T-helper 2 cell treated with Interferon-gamma antibody and Interleukin-4, amounts not matched to agents 5 μg/mL and 100 μg/mL, for 36 hours (primary cell): ENCODE data around the gene MAGEB16.

ENCODE experiments used
- DNase-seq: peaks from one replicate; pipeline ENCODE4 v3.0.0; 2021; ENCODE audit warnings: low spot score
- H3K27ac Mint-ChIP-seq: one replicate; pipeline ENCODE4 v1.8.0; 2021; ENCODE audit warnings: mild to moderate bottlenecking, mixed read lengths
- H3K27me3 Mint-ChIP-seq: one replicate; pipeline ENCODE4 v1.8.0; 2021; ENCODE audit warnings: low read depth, mixed read lengths
- H3K36me3 Mint-ChIP-seq: one replicate; pipeline ENCODE4 v1.8.0; 2021; ENCODE audit warnings: low read depth, mixed read lengths
- H3K4me1 Mint-ChIP-seq: one replicate; pipeline ENCODE4 v1.8.0; 2021; ENCODE audit warnings: low read depth, mixed read lengths
- H3K4me3 Mint-ChIP-seq: one replicate; pipeline ENCODE4 v1.8.0; 2022; ENCODE audit warnings: mild to moderate bottlenecking, moderate library complexity, mixed read lengths
- H3K9me3 Mint-ChIP-seq: one replicate; pipeline ENCODE4 v1.8.0; 2021; ENCODE audit warnings: mixed read lengths

The MAGEB16 gene

GRCh38 chrX:35798042-35798441 is at the start of gene MAGEB16:
MAGEB16 (plus strand) TSS chrX:35798342; CDS start chrX:35802197, 3,855 bp downstream.
- H3K9me3 Mint-ChIP-seq = no peaks in the 10 kb centered on the region
- no peaks in the 10 kb centered on the region for H3K27me3 Mint-ChIP-seq
- H3K27ac Mint-ChIP-seq = no peak within 1 kb of the TSS
- no peak for DNase-seq
- no peak within 1 kb of the TSS for H3K4me3 Mint-ChIP-seq
- no peaks in the 10 kb centered on the region for H3K36me3 Mint-ChIP-seq
- H3K4me1 Mint-ChIP-seq = no peaks in the 10 kb centered on the region

- no peaks in the 10 kb centered on the region for H3K36me3 Mint-ChIP-seq
- no peaks in the 10 kb centered on the region for H3K9me3 Mint-ChIP-seq
- H3K4me3 Mint-ChIP-seq = no peak overlapping the region
- H3K27ac Mint-ChIP-seq = no peak overlapping the region
- H3K27me3 Mint-ChIP-seq = no peaks in the 10 kb centered on the region
- H3K4me1 Mint-ChIP-seq = no peaks in the 10 kb centered on the region
- no peak for DNase-seq
Observed at GRCh38 chrX:35773958-35774564, 24.1 kb upstream of the MAGEB16 start.

GRCh38 chrX:35785075-35785474 is 13.1 kb upstream of the MAGEB16 start:
- H3K36me3 Mint-ChIP-seq = no peaks in the 10 kb centered on the region
- DNase-seq = no peak
- H3K4me1 Mint-ChIP-seq = no peaks in the 10 kb centered on the region
- H3K27ac Mint-ChIP-seq = no peak overlapping the region
- H3K27me3 Mint-ChIP-seq = no peaks in the 10 kb centered on the region
- no peak overlapping the region for H3K4me3 Mint-ChIP-seq
- H3K9me3 Mint-ChIP-seq = no peaks in the 10 kb centered on the region

GRCh38 chrX:35786271-35786670 is 11.9 kb upstream of the MAGEB16 start:
- Mint-ChIP-seq H3K4me1 (no peaks in the 10 kb centered on the region), H3K9me3 (no peaks in the 10 kb centered on the region), H3K27ac (no peak overlapping the region), H3K4me3 (no peak overlapping the region), H3K36me3 (no peaks in the 10 kb centered on the region), H3K27me3 (no peaks in the 10 kb centered on the region)
- no peak for DNase-seq

GRCh38 chrX:35787867-35788266 is 10.3 kb upstream of the MAGEB16 start:
- Mint-ChIP-seq H3K9me3 (no peaks in the 10 kb centered on the region), H3K27me3 (no peaks in the 10 kb centered on the region), H3K4me1 (no peaks in the 10 kb centered on the region), H3K4me3 (no peak overlapping the region), H3K27ac (no peak overlapping the region), H3K36me3 (no peaks in the 10 kb centered on the region)
- DNase-seq = no peak

GRCh38 chrX:35800474-35800873 is 2.3 kb downstream of the MAGEB16 start:
- H3K27ac Mint-ChIP-seq = no peak overlapping the region
- H3K4me1 Mint-ChIP-seq = no peaks in the 10 kb centered on the region
- no peak overlapping the region for H3K4me3 Mint-ChIP-seq
- H3K36me3 Mint-ChIP-seq = no peaks in the 10 kb centered on the region
- no peaks in the 10 kb centered on the region for H3K27me3 Mint-ChIP-seq
- H3K9me3 Mint-ChIP-seq = no peaks in the 10 kb centered on the region
- DNase-seq = no peak

GRCh38 chrX:35809781-35810180 is 11.6 kb downstream of the MAGEB16 start:
- no peak for DNase-seq
- H3K4me1 Mint-ChIP-seq = no peaks in the 10 kb centered on the region
- H3K36me3 Mint-ChIP-seq = no peaks in the 10 kb centered on the region
- H3K27me3 Mint-ChIP-seq = no peaks in the 10 kb centered on the region
- H3K27ac Mint-ChIP-seq = no peak overlapping the region
- no peaks in the 10 kb centered on the region for H3K9me3 Mint-ChIP-seq
- H3K4me3 Mint-ChIP-seq = no peak overlapping the region

- no peak overlapping the region for H3K4me3 Mint-ChIP-seq
- no peaks in the 10 kb centered on the region for H3K36me3 Mint-ChIP-seq
- H3K27ac Mint-ChIP-seq = no peak overlapping the region
- peaks cover 6% of the 10 kb centered on the region for H3K9me3 Mint-ChIP-seq
- DNase-seq = no peak
- H3K4me1 Mint-ChIP-seq = no peaks in the 10 kb centered on the region
- H3K27me3 Mint-ChIP-seq = no peaks in the 10 kb centered on the region
Observed at GRCh38 chrX:35819241-35819640, 21.1 kb downstream of the MAGEB16 start.

- DNase-seq = no peak
- Mint-ChIP-seq H3K36me3 (no peaks in the 10 kb centered on the region), H3K27ac (no peak overlapping the region), H3K4me1 (no peaks in the 10 kb centered on the region), H3K4me3 (no peak overlapping the region), H3K27me3 (no peaks in the 10 kb centered on the region), H3K9me3 (peaks cover 11% of the 10 kb centered on the region)
Observed at GRCh38 chrX:35826503-35826902, 28.4 kb downstream of the MAGEB16 start.

- Mint-ChIP-seq H3K36me3 (no peaks in the 10 kb centered on the region), H3K27ac (no peak overlapping the region), H3K4me3 (no peak overlapping the region), H3K9me3 (peaks cover 13% of the 10 kb centered on the region), H3K4me1 (no peaks in the 10 kb centered on the region), H3K27me3 (no peaks in the 10 kb centered on the region)
- DNase-seq = no peak
Observed at GRCh38 chrX:35829501-35829900, 31.4 kb downstream of the MAGEB16 start.

- H3K27me3 Mint-ChIP-seq = no peaks in the 10 kb centered on the region
- no peak overlapping the region for H3K4me3 Mint-ChIP-seq
- no peaks in the 10 kb centered on the region for H3K4me1 Mint-ChIP-seq
- DNase-seq = no peak
- no peak overlapping the region for H3K27ac Mint-ChIP-seq
- no peaks in the 10 kb centered on the region for H3K36me3 Mint-ChIP-seq
- no peaks in the 10 kb centered on the region for H3K9me3 Mint-ChIP-seq
Observed at GRCh38 chrX:35841872-35842271, 43.7 kb downstream of the MAGEB16 start.

GRCh38 chrX:35842674-35843073 is 44.5 kb downstream of the MAGEB16 start:
- H3K27me3 Mint-ChIP-seq = no peaks in the 10 kb centered on the region
- H3K27ac Mint-ChIP-seq = no peak overlapping the region
- H3K4me1 Mint-ChIP-seq = no peaks in the 10 kb centered on the region
- no peaks in the 10 kb centered on the region for H3K9me3 Mint-ChIP-seq
- no peak for DNase-seq
- H3K36me3 Mint-ChIP-seq = no peaks in the 10 kb centered on the region
- no peak overlapping the region for H3K4me3 Mint-ChIP-seq

GRCh38 chrX:35847736-35848135 is 49.6 kb downstream of the MAGEB16 start:
- H3K27ac Mint-ChIP-seq = no peak overlapping the region
- H3K9me3 Mint-ChIP-seq = no peaks in the 10 kb centered on the region
- H3K36me3 Mint-ChIP-seq = no peaks in the 10 kb centered on the region
- no peaks in the 10 kb centered on the region for H3K4me1 Mint-ChIP-seq
- no peak for DNase-seq
- no peaks in the 10 kb centered on the region for H3K27me3 Mint-ChIP-seq
- H3K4me3 Mint-ChIP-seq = no peak overlapping the region
